B cell (primary cell): ENCODE results near the gene FALEC.

Experiments used
- CTCF ChIP-seq: fragments of 200-600 bp; IDR thresholded peaks from one replicate; pipeline ENCODE4 v1.8.0; 2022; ENCODE audit warnings: antibody characterized with exemption, mild to moderate bottlenecking
- EZH2 ChIP-seq: IDR thresholded peaks from 2 replicates; pipeline ENCODE4 v1.6.1; 2012; ENCODE audit warnings: borderline replicate concordance, low read depth, mild to moderate bottlenecking, moderate library complexity, low read length; ENCODE audit not compliant: insufficient read depth, poor library complexity, severe bottlenecking

- no peak for TF ChIP-seq CTCF
- no peak for TF ChIP-seq EZH2
Observed at GRCh38 chr1:150521196-150521968, 5.8 kb downstream of the FALEC start.
